IPS DF 4.7 (cell line): ENCODE data around the gene HIVEP3.
"Not testable (repeated sequence)": the region's sequence is repeated elsewhere in the genome, so short reads cannot be mapped to it uniquely, and the experiment has no call there.

Experiments
- DNase-seq: peaks from one replicate; pipeline ENCODE4 v3.0.0-alpha.2; 2013; ENCODE audit warnings: low spot score; ENCODE audit errors: extremely low read depth

The HIVEP3 gene

GRCh38 chr1:41568204-41568603 is 350.5 kb downstream of the HIVEP3 start:
- DNase-seq: no peak

- no peak for DNase-seq
Measured at GRCh38 chr1:41566969-41567368, 351.8 kb downstream of the HIVEP3 start.

GRCh38 chr1:41566274-41566885 is 352.3 kb downstream of the HIVEP3 start:
- no peak for DNase-seq

- DNase-seq: no peak
Measured at GRCh38 chr1:41564741-41565475, 353.8 kb downstream of the HIVEP3 start.

GRCh38 chr1:41562328-41562727 is 356.4 kb downstream of the HIVEP3 start:
- DNase-seq: no peak

GRCh38 chr1:41560931-41561330 is 357.8 kb downstream of the HIVEP3 start:
- no peak for DNase-seq

GRCh38 chr1:41560496-41560895 is 358.2 kb downstream of the HIVEP3 start:
- DNase-seq: no peak

- DNase-seq: no peak
Measured at GRCh38 chr1:41559331-41559730, 359.4 kb downstream of the HIVEP3 start.

- no peak for DNase-seq
Measured at GRCh38 chr1:41558761-41559171, 360.0 kb downstream of the HIVEP3 start.

- DNase-seq: no peak
Measured at GRCh38 chr1:41557751-41558455, 360.8 kb downstream of the HIVEP3 start.

GRCh38 chr1:41554746-41555145 is 364.0 kb downstream of the HIVEP3 start:
- not testable (repeated sequence) for DNase-seq

GRCh38 chr1:41547781-41548560 is 370.8 kb downstream of the HIVEP3 start:
- no peak for DNase-seq

- no peak for DNase-seq
Measured at GRCh38 chr1:41547336-41547735, 371.4 kb downstream of the HIVEP3 start.

- DNase-seq: no peak
Measured at GRCh38 chr1:41546833-41547135, 371.9 kb downstream of the HIVEP3 start.

- DNase-seq: no peak
Measured at GRCh38 chr1:41545996-41546832, 372.5 kb downstream of the HIVEP3 start.

- no peak for DNase-seq
Measured at GRCh38 chr1:41542196-41542930, 376.4 kb downstream of the HIVEP3 start.

- no peak for DNase-seq
Measured at GRCh38 chr1:41541592-41541952, 377.1 kb downstream of the HIVEP3 start.

- DNase-seq: no peak
Measured at GRCh38 chr1:41540886-41541591, 377.7 kb downstream of the HIVEP3 start.

GRCh38 chr1:41539999-41540398 is 378.7 kb downstream of the HIVEP3 start:
- no peak for DNase-seq

- DNase-seq: no peak
Measured at GRCh38 chr1:41539418-41539805, 379.3 kb downstream of the HIVEP3 start.
